Thyroid gland (tissue), 4 donors: Measurements from ENCODE around the gene RPL22. TPM values are rescaled to one million over a fixed set of nuclear protein-coding genes. Genes with fewer than 3 reads are reported as not detected.

Experiments
- DNase-seq, 2 donors: peaks; one replicate each; pipeline ENCODE4 v3.0.0-alpha.2; 2019
- H3K27ac ChIP-seq, 3 donors: fragments of 200-600 bp; sonication (generic); 1 replicate in 2 of 3; 2 replicates in 1 of 3; pipeline ENCODE4 v1.5.1; 2016 to 2019; ENCODE audit warnings: mild to moderate bottlenecking in 1 of 3, moderate library complexity in 1 of 3
- H3K27me3 ChIP-seq: fragments of 200-600 bp; sonication (generic); one replicate; pipeline ENCODE4 v1.5.1; 2019
- H3K36me3 ChIP-seq, 2 donors: fragments of 200-600 bp; sonication (generic); one replicate each; pipeline ENCODE4 v1.5.1; 2016 to 2019
- H3K4me1 ChIP-seq, 2 donors: fragments of 200-600 bp; sonication (generic); one replicate each; pipeline ENCODE4 v1.5.1; 2017 to 2019
- H3K4me3 ChIP-seq, 3 donors: fragments of 200-600 bp; sonication (generic); replicated peaks in 1 of 3; 1 replicate in 2 of 3; 2 replicates in 1 of 3; pipeline ENCODE4 v1.5.1; 2016; ENCODE audit warnings: mild to moderate bottlenecking in 1 of 3
- H3K9me3 ChIP-seq: fragments of 200-600 bp; sonication (generic); one replicate; pipeline ENCODE4 v1.5.1; 2017
- CTCF ChIP-seq, 6 experiments: fragments of 200-600 bp in 3 of 6; fragments of 450-650 bp in 3 of 6; sonication (generic) in 3 of 6; IDR thresholded peaks; one replicate each; pipeline ENCODE4 v1.5.1; 2016 to 2019; ENCODE audit warnings: antibody characterized with exemption in 6 of 6, mild to moderate bottlenecking in 2 of 6, inconsistent platforms in 1 of 6, moderate library complexity in 1 of 6
- POLR2A ChIP-seq, 2 donors: fragments of 450-650 bp; IDR thresholded peaks; one replicate each; pipeline ENCODE4 v1.6.1; 2017; ENCODE audit warnings: antibody characterized with exemption in 2 of 2, mild to moderate bottlenecking in 2 of 2, moderate library complexity in 1 of 2
- WGBS, 2 donors: methylation state at CpG; one replicate each; pipeline ENCODE4 v1.1.5; 2017; 5-methylcytosine and 5-hydroxymethylcytosine counted together
- intact Hi-C: fragments of 100-400 bp; cut with DNase I; formaldehyde crosslinking; loops from one replicate; pipeline ENCODE4 v1.15.1; 2023
- total RNA-seq, 4 donors: library from RNA; depleted of rRNA; stranded (reverse); fragments of >200 nt; gene quantifications; one replicate each; pipeline ENCODE4 v1.2.3, GENCODE V29; 2016

RPL22 gene
- total RNA-seq, 4 donors from 2014 or later = 154 to 230 (median 181) TPM

- TF ChIP-seq POLR2A (IDR thresholded peaks at IDR 0.05) = no peak
- TF ChIP-seq CTCF (IDR thresholded peaks at IDR 0.05) = no peak
- DNase-seq = no peak
- H3K9me3 ChIP-seq = no peaks in the 10 kb centered on the region
- H3K4me1 ChIP-seq = peaks cover 0 to 25% of the 10 kb centered on the region in 2 donors
- no peak overlapping the region for H3K27ac ChIP-seq
- H3K4me3 ChIP-seq = no peak overlapping the region
- H3K36me3 ChIP-seq = no peaks in the 10 kb centered on the region
- peaks cover 39% of the 10 kb centered on the region for H3K27me3 ChIP-seq
- intact Hi-C loops = loop anchor here (5.0 kb wide), 2 partner anchors 35 to 190 kb away; partner anchors contain the start of gene RNF207
- WGBS, 2 donors = 0 to 5% methylated on average over 7 to 8 of the region's 99 CpGs
Observed at GRCh38 chr1:6241887-6242740, 42.7 kb upstream of the RPL22 start.

GRCh38 chr1:6241107-6241886, 41.9 kb upstream of the RPL22 start:
- intact Hi-C loops = loop anchor here (5.0 kb wide), 2 partner anchors 34 to 189 kb away; partner anchors contain the start of gene RNF207

GRCh38 chr1:6239950-6240768, 40.8 kb upstream of the RPL22 start:
- Histone ChIP-seq H3K36me3 (no peaks in the 10 kb centered on the region), H3K9me3 (no peaks in the 10 kb centered on the region), H3K27ac (no peak overlapping the region), H3K27me3 (peaks cover 36% of the 10 kb centered on the region), H3K4me3 (no peak overlapping the region), H3K4me1 (peaks cover 1 to 12% of the 10 kb centered on the region in 2 donors)
- TF ChIP-seq CTCF (IDR thresholded peaks at IDR 0.05) (no peak), POLR2A (IDR thresholded peaks at IDR 0.05) (no peak)
- WGBS, 2 donors = 37 to 42% methylated on average over 17 of the region's 17 CpGs
- intact Hi-C loops = loop anchor here (5.0 kb wide), 2 partner anchors 33 to 188 kb away; partner anchors contain the start of gene RNF207
- no peak for DNase-seq

More at GRCh38 chr1:6241107-6241886, 41.9 kb upstream of the RPL22 start:
- Histone ChIP-seq H3K36me3 (no peaks in the 10 kb centered on the region), H3K27me3 (peaks cover 36% of the 10 kb centered on the region), H3K27ac (no peak overlapping the region), H3K4me3 (no peak overlapping the region), H3K4me1 (peaks cover 0 to 22% of the 10 kb centered on the region in 2 donors), H3K9me3 (no peaks in the 10 kb centered on the region)
- DNase-seq = no peak
- 16 to 17% methylated on average over 21 to 26 of the region's 33 CpGs for WGBS, 2 donors
- TF ChIP-seq CTCF (IDR thresholded peaks at IDR 0.05) (no peak), POLR2A (IDR thresholded peaks at IDR 0.05) (no peak)

GRCh38 chr1:6239213-6239752, 39.9 kb upstream of the RPL22 start:
- Histone ChIP-seq H3K4me3 (no peak overlapping the region), H3K36me3 (no peaks in the 10 kb centered on the region), H3K9me3 (no peaks in the 10 kb centered on the region), H3K27ac (no peak overlapping the region), H3K27me3 (peaks cover 34% of the 10 kb centered on the region), H3K4me1 (peaks cover 9 to 20% of the 10 kb centered on the region in 2 donors)
- 36 to 43% methylated on average over 7 of the region's 7 CpGs for WGBS, 2 donors
- DNase-seq = no peak
- intact Hi-C loops = no loop called here
- TF ChIP-seq POLR2A (IDR thresholded peaks at IDR 0.05) (no peak), CTCF (IDR thresholded peaks at IDR 0.05) (no peak)
